Upper lobe of left lung (tissue), 6 donors: ENCODE data around the gene GSC. TPM values are rescaled to one million over a fixed set of nuclear protein-coding genes. Genes with fewer than 3 reads are reported as not detected.

ENCODE experiments used
- ATAC-seq, 2 donors: fragments of 200-7000 bp; cut with Tn5 transposase; one replicate each; pipeline ENCODE4 v1.9.1; 2022; ENCODE audit warnings: mild to moderate bottlenecking in 2 of 2, moderate library complexity in 2 of 2; ENCODE audit not compliant: low FRiP score in 2 of 2
- DNase-seq, 2 donors: peaks; one replicate each; pipeline ENCODE4 v3.0.0-alpha.2; 2019 to 2020
- H3K27ac ChIP-seq, 4 donors: fragments of 200-600 bp; sonication (generic); one replicate each; pipeline ENCODE4 v1.5.1; 2016 to 2019
- H3K27me3 ChIP-seq, 4 donors: fragments of 200-600 bp; sonication (generic); one replicate each; pipeline ENCODE4 v1.5.1; 2017 to 2019
- H3K36me3 ChIP-seq, 4 donors: fragments of 200-600 bp; sonication (generic); one replicate each; pipeline ENCODE4 v1.5.1; 2016 to 2019
- H3K4me1 ChIP-seq, 4 donors: fragments of 200-600 bp; sonication (generic); one replicate each; pipeline ENCODE4 v1.5.1; 2018 to 2019
- H3K4me3 ChIP-seq, 4 donors: fragments of 200-600 bp; sonication (generic); one replicate each; pipeline ENCODE4 v1.5.1; 2017 to 2019; ENCODE audit warnings: mild to moderate bottlenecking in 2 of 4, moderate library complexity in 1 of 4
- H3K9me3 ChIP-seq, 4 donors: fragments of 200-600 bp; sonication (generic); one replicate each; pipeline ENCODE4 v1.5.1; 2018 to 2019
- CTCF ChIP-seq, 6 experiments: fragments of 450-650 bp in 4 of 6; fragments of 200-600 bp in 2 of 6; sonication (generic) in 2 of 6; IDR thresholded peaks; one replicate each; pipeline ENCODE4 v1.5.1; 2016 to 2019; ENCODE audit warnings: antibody characterized with exemption in 6 of 6
- EP300 ChIP-seq, 4 donors: sonication (generic); formaldehyde crosslinking; IDR thresholded peaks; one replicate each; pipeline ENCODE4 v1.5.1; 2017; ENCODE audit warnings: antibody characterized with exemption in 4 of 4, control low read depth in 2 of 4
- POLR2A ChIP-seq, 4 donors: fragments of 450-650 bp; IDR thresholded peaks; one replicate each; pipeline ENCODE4 v1.5.1; 2016 to 2017; ENCODE audit warnings: antibody characterized with exemption in 4 of 4, mild to moderate bottlenecking in 2 of 4
- POLR2AphosphoS5 ChIP-seq, 2 donors: sonication (generic); formaldehyde crosslinking; IDR thresholded peaks; one replicate each; pipeline ENCODE4 v1.5.1; 2017; ENCODE audit warnings: antibody characterized with exemption in 2 of 2
- WGBS, 2 donors: methylation state at CpG; one replicate each; pipeline ENCODE4 v1.1.5; 2017 to 2018; 5-methylcytosine and 5-hydroxymethylcytosine counted together
- total RNA-seq, 6 donors: library from RNA; depleted of rRNA in 4 of 6; stranded (reverse); fragments of >200 nt in 4 of 6; gene quantifications; one replicate each; pipeline versions ENCODE4 v1.1.0 to v1.2.1, GENCODE V29; 2016 to 2021
- donor health status: DM: no; HTN: no; CAD: no; lungs with moderate emphysema.
- donor health status: DM: no; HTN: yes; CAD: no; lungs with severe emphysema.

The GSC gene
- total RNA-seq, 6 donors from 2014 or later, result 0.47 TPM; not detected in 5

- DNase-seq, result peak in 1 of 2 donors; percentile 68
- H3K27me3 ChIP-seq, result peaks cover 1 to 79% (median 47%) of the 10 kb centered on the region in 4 donors
These were observed 1.4 kb upstream of the GSC start for GRCh38 chr14:94771158-94771905.

GRCh38 chr14:94770815-94771157, 873 bp upstream of the GSC start:
- Histone ChIP-seq H3K36me3 (no peaks in the 10 kb centered on the region), H3K9me3 (no peaks in the 10 kb centered on the region), H3K27me3 (peaks cover 1 to 84% (median 47%) of the 10 kb centered on the region in 4 donors), H3K4me1 (peaks cover 24 to 30% (median 25%) of the 10 kb centered on the region in 4 donors), H3K4me3 (no peak overlapping the region), H3K27ac (no peak overlapping the region)
- no peak for DNase-seq
- TF ChIP-seq EP300 (IDR thresholded peaks at IDR 0.05) (no peak), POLR2AphosphoS5 (IDR thresholded peaks at IDR 0.05) (no peak), CTCF (IDR thresholded peaks at IDR 0.05) (no peak), POLR2A (IDR thresholded peaks at IDR 0.05) (no peak)
- WGBS, 2 donors, result 25 to 27% methylated on average over 9 of the region's 9 CpGs
- ATAC-seq, result no peak

More at GRCh38 chr14:94771158-94771905, 1.4 kb upstream of the GSC start:
- TF ChIP-seq EP300 (IDR thresholded peaks at IDR 0.05) (no peak), CTCF (IDR thresholded peaks at IDR 0.05) (no peak), POLR2AphosphoS5 (IDR thresholded peaks at IDR 0.05) (no peak), POLR2A (IDR thresholded peaks at IDR 0.05) (no peak)
- no peak for ATAC-seq
- no peak overlapping the region for H3K4me3 ChIP-seq
- H3K36me3 ChIP-seq, result no peaks in the 10 kb centered on the region
- peaks cover 24 to 32% (median 25%) of the 10 kb centered on the region in 4 donors for H3K4me1 ChIP-seq
- H3K27ac ChIP-seq, result no peak overlapping the region
- H3K9me3 ChIP-seq, result no peaks in the 10 kb centered on the region
- 15 to 23% methylated on average over 15 to 54 of the region's 54 CpGs for WGBS, 2 donors

GRCh38 chr14:94770251-94770749, 387 bp upstream of the GSC start:
- WGBS, 2 donors, result 7 to 8% methylated on average over 18 of the region's 18 CpGs
- peak in 1 of 2 donors; percentile 69 for DNase-seq
- peak overlapping the region in 3 of 4 donors; percentile 40 to 56 (median 52) for H3K4me3 ChIP-seq

DNA sequence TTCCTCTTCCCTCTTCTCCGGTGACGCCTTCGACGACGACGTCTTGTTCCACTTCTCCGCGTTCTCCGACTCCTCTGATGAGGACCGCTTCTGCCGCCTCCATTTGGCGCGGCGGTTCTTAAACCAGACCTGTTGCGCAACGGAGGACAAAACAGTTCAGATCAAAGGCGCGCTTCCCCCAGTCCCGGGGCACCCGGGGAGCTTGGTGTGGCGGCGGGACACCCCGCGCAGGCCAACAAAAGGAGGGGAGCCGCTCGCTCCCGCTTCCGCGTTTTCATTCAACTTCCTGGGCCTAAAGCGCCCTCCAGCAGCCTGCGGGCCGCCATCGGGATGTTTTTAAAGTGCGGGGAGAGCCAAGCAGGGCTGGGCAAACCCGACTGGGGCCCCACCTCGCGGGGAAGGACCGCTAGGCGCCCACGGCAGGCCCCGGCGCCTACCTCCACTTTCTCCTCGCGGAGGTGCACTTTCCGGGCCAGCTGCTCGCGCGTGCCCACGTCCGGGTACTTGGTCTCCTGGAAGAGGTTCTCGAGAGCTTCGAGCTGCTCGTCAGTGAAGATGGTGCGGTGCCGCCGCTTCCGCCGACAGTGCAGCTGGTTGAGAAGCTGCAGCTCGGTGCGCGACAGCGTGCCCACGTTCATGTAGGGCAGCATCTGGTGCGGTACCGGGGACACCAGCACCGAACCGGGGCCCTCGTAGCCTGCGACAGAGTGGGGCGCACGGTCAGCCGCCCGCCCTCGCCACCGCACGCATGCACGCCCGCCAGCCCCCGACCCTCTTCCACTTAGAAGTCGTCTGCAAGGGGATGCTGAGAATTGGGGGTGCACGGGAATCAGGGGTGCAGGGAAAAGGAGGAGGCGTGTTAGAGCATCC, 1.2 kb downstream of the GSC start:
- no peak overlapping the region for H3K27ac ChIP-seq
- H3K27me3 ChIP-seq, result peaks cover 1 to 75% (median 40%) of the 10 kb centered on the region in 4 donors
- DNase-seq, result peak in 1 of 2 donors; percentile 85
- no peak for TF ChIP-seq POLR2AphosphoS5 (IDR thresholded peaks at IDR 0.05)
- no peak for TF ChIP-seq EP300 (IDR thresholded peaks at IDR 0.05)
- TF ChIP-seq POLR2A (IDR thresholded peaks at IDR 0.05), result no peak
- no peak for TF ChIP-seq CTCF (IDR thresholded peaks at IDR 0.05)
- no peaks in the 10 kb centered on the region for H3K9me3 ChIP-seq
- ATAC-seq, result peak in 1 of 2 donors; percentile 49
- H3K4me1 ChIP-seq, result peaks cover 24 to 25% (median 25%) of the 10 kb centered on the region in 4 donors
- WGBS, 2 donors, result 2 to 4% methylated on average over 45 to 68 of the region's 82 CpGs
- peak overlapping the region in 3 of 4 donors; percentile 24 to 56 (median 52) for H3K4me3 ChIP-seq
- H3K36me3 ChIP-seq, result no peaks in the 10 kb centered on the region

More at GRCh38 chr14:94770251-94770749, 387 bp upstream of the GSC start:
- Histone ChIP-seq H3K27me3 (peaks cover 1 to 82% (median 47%) of the 10 kb centered on the region in 4 donors), H3K27ac (no peak overlapping the region), H3K9me3 (no peaks in the 10 kb centered on the region), H3K36me3 (no peaks in the 10 kb centered on the region), H3K4me1 (peaks cover 24 to 25% (median 25%) of the 10 kb centered on the region in 4 donors)
- TF ChIP-seq EP300 (IDR thresholded peaks at IDR 0.05) (no peak), POLR2AphosphoS5 (IDR thresholded peaks at IDR 0.05) (no peak), POLR2A (IDR thresholded peaks at IDR 0.05) (no peak), CTCF (IDR thresholded peaks at IDR 0.05) (no peak)
- no peak for ATAC-seq
